ENCODE measurements around the gene C3.

The C3 gene

DNA sequence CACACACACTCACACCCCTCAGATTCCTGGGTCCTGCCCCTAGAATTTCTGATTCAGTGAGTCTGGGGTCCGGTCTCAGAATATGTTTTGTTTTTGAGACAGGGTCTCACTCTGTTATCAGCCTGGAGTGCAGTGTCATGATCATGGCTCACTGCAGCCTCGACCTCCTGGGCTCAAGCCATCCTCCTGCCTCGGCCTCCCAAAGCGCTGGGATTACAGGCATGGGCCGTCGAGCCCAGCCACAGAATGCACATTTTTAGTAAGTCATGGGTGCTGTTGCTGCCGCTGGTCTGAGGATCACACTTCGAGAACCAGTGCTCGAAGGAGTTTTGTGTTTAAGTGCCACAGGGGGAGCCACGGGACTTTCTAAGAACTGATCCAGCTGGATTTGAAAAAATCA lies 28.4 kb downstream of the C3 start:
- Histone ChIP-seq H3K36me3 (ENCODE audit: control insufficient read depth, insufficient read depth, low read length) (no peaks in the 10 kb centered on the region), H3K4me3 (replicated peaks; ENCODE audit: low read depth, low read length) (no peak overlapping the region), H3K27me3 (replicated peaks; ENCODE audit: control insufficient read depth, insufficient read depth, low read length) (no peaks in the 10 kb centered on the region)
- TF ChIP-seq, protein P1, sequence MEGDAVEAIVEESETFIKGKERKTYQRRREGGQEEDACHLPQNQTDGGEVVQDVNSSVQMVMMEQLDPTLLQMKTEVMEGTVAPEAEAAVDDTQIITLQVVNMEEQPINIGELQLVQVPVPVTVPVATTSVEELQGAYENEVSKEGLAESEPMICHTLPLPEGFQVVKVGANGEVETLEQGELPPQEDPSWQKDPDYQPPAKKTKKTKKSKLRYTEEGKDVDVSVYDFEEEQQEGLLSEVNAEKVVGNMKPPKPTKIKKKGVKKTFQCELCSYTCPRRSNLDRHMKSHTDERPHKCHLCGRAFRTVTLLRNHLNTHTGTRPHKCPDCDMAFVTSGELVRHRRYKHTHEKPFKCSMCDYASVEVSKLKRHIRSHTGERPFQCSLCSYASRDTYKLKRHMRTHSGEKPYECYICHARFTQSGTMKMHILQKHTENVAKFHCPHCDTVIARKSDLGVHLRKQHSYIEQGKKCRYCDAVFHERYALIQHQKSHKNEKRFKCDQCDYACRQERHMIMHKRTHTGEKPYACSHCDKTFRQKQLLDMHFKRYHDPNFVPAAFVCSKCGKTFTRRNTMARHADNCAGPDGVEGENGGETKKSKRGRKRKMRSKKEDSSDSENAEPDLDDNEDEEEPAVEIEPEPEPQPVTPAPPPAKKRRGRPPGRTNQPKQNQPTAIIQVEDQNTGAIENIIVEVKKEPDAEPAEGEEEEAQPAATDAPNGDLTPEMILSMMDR (IDR thresholded peaks at IDR 0.05; ENCODE audit: insufficient read depth, low read length, poor library complexity, severe bottlenecking): no peak
- DNase-seq (ENCODE audit: extremely low read depth, insufficient read length): no peak

DNA sequence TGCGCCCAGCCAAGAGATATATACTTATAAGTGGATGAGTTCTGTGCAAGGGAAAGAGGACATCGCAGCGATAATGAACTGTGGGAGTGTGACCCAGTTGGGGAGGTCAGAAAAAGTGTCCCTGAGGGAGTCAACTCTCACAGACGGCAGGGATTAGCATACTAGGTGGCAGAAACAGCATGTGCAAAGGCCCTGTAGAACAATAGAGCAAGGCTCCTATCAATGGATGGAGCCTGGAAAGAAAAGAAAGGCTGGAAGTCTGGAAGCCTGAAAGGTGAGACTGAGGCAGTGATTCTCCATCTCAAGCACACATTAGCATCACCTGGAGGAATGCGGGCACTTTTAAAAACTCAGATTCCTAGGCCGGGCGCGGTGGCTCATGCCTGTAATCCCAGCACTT lies 29.1 kb downstream of the C3 start:
- Histone ChIP-seq H3K27me3 (replicated peaks; ENCODE audit: control insufficient read depth, insufficient read depth, low read length) (no peaks in the 10 kb centered on the region), H3K4me3 (replicated peaks; ENCODE audit: low read depth, low read length) (no peak overlapping the region), H3K36me3 (ENCODE audit: control insufficient read depth, insufficient read depth, low read length) (no peaks in the 10 kb centered on the region)
- TF ChIP-seq, protein P1 (IDR thresholded peaks at IDR 0.05; ENCODE audit: insufficient read depth, low read length, poor library complexity, severe bottlenecking): no peak
- no peak for DNase-seq (ENCODE audit: extremely low read depth, insufficient read length)

DNA sequence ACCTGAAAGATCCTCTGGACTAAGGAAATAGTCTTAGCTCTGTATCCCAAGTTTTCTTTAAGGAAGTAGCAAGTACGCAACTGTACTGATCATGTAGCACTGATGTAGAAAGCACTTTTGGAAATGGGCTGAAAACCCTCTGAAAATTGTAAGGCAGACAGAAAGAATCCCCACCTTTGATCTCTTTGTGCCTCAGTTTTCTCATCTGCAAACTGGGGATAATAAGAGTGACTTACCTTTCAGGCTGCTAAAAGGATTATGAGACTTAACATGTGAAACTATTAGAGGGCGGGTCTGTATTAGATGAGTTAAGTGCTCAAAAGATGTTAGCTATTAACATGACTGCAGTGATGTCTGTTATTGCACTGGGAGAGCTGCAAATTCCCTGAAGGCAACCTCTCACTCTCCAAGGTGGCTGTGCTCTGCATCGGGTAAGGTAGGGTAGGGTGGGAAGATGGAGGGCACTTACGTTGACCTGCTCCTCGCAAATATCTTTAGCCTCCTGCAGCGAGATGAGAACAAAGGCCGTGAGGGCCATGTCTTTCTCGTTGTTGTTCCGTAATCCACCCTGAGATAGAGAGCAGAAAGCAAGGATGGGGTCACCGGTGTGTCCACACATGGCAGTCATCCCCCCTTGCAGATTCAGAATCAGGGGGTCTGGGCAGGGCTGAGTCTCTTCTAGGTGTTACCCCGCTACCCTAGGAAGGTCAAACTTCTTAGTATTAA lies 30.1 kb downstream of the C3 start:
- TF ChIP-seq, protein P1 (IDR thresholded peaks at IDR 0.05; ENCODE audit: insufficient read depth, low read length, poor library complexity, severe bottlenecking): no peak
- no peak for DNase-seq (ENCODE audit: extremely low read depth, insufficient read length)
- H3K27me3 ChIP-seq (replicated peaks; ENCODE audit: control insufficient read depth, insufficient read depth, low read length): no peaks in the 10 kb centered on the region
- no peaks in the 10 kb centered on the region for H3K36me3 ChIP-seq (ENCODE audit: control insufficient read depth, insufficient read depth, low read length)
- no peak overlapping the region for H3K4me3 ChIP-seq (replicated peaks; ENCODE audit: low read depth, low read length)

DNA sequence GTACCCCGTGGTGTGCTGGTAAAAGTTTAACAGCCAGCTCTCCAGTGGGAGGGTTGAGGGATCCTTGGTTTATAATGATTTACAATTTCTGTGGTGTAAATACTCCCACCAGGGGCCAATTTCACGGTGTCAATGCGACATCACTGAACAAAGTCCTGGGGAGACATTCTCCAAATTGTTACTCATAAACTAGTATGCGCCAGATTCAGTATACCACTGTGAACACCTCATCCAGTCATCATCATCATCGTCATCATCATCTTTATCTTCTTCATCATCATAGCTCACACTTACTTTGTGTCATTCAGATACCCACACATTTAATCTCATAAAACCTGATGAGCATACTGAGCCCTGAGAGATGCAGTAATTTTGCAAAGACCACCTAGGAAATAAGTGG lies 33.3 kb downstream of the C3 start:
- no peak for DNase-seq (ENCODE audit: extremely low read depth, insufficient read length)
- Histone ChIP-seq H3K4me3 (replicated peaks; ENCODE audit: low read depth, low read length) (no peak overlapping the region), H3K27me3 (replicated peaks; ENCODE audit: control insufficient read depth, insufficient read depth, low read length) (no peaks in the 10 kb centered on the region), H3K36me3 (ENCODE audit: control insufficient read depth, insufficient read depth, low read length) (no peaks in the 10 kb centered on the region)
- TF ChIP-seq, protein P1 (IDR thresholded peaks at IDR 0.05; ENCODE audit: insufficient read depth, low read length, poor library complexity, severe bottlenecking): no peak

DNA sequence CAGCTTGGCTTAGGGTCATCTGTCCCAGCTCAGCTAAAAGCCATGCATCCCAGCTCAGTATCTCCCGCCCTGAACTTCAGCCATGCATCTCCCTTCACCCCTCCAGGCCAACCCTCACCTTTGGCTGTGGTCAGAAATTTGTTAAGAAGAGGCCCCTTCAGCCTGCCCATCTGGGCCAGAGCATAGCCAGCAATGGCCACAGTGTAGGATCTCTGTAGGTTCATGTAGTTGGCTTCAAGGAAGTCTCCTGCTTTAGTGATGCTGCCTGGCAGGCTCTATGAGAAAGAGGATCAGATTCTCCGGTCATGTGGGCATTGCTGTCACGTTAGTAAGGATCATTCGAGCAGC lies 33.8 kb downstream of the C3 start:
- Histone ChIP-seq H3K4me3 (replicated peaks; ENCODE audit: low read depth, low read length) (no peak overlapping the region), H3K36me3 (ENCODE audit: control insufficient read depth, insufficient read depth, low read length) (no peaks in the 10 kb centered on the region), H3K27me3 (replicated peaks; ENCODE audit: control insufficient read depth, insufficient read depth, low read length) (no peaks in the 10 kb centered on the region)
- TF ChIP-seq, protein P1 (IDR thresholded peaks at IDR 0.05; ENCODE audit: insufficient read depth, low read length, poor library complexity, severe bottlenecking): no peak
- DNase-seq (ENCODE audit: extremely low read depth, insufficient read length): no peak

All from GM06990 (cell line).